HG03460 (cell line): ENCODE data around the gene MRPL43.

ENCODE experiments used
- ATAC-seq: cut with Tn5 transposase; IDR thresholded peaks from one replicate; pipeline ENCODE4 v1.9.1; 2021; ENCODE audit not compliant: unreplicated experiment

MRPL43 gene

GRCh38 chr10:100969187-100970075 is 17.9 kb downstream of the MRPL43 start, which contains the start of gene SEMA4G:
SEMA4G (plus strand) TSS chr10:100969504; CDS start chr10:100972913, 3,409 bp downstream.
- no peak for ATAC-seq

- ATAC-seq: no peak
Measured at GRCh38 chr10:100968863-100969186, 18.5 kb downstream of the MRPL43 start.

- no peak for ATAC-seq
Measured at GRCh38 chr10:100968062-100968736, 19.1 kb downstream of the MRPL43 start.

GRCh38 chr10:100967332-100967731 is 20.0 kb downstream of the MRPL43 start:
- no peak for ATAC-seq

GRCh38 chr10:100966887-100967286 is 20.4 kb downstream of the MRPL43 start:
- no peak for ATAC-seq

- no peak for ATAC-seq
Measured at GRCh38 chr10:100965820-100966219, 21.5 kb downstream of the MRPL43 start.

GRCh38 chr10:100963826-100964225 is 23.5 kb downstream of the MRPL43 start:
- no peak for ATAC-seq

- no peak for ATAC-seq
Measured at GRCh38 chr10:100962351-100963080, 24.8 kb downstream of the MRPL43 start.

GRCh38 chr10:100960251-100960650 is 27.0 kb downstream of the MRPL43 start:
- no peak for ATAC-seq

- no peak for ATAC-seq
Measured at GRCh38 chr10:100948916-100949315, 38.4 kb downstream of the MRPL43 start.

- ATAC-seq: no peak
Measured at GRCh38 chr10:100945754-100946153, 41.5 kb downstream of the MRPL43 start.

GRCh38 chr10:100943508-100943907 is 43.8 kb downstream of the MRPL43 start:
- ATAC-seq: no peak

GRCh38 chr10:100942229-100942628 is 45.1 kb downstream of the MRPL43 start:
- ATAC-seq: no peak

GRCh38 chr10:100939763-100940344 is 47.4 kb downstream of the MRPL43 start:
- no peak for ATAC-seq
